ENCODE results near the gene CYP1A2.

GRCh38 chr15:74748322-74748946 lies at the start of gene CYP1A2:
- TF ChIP-seq CTCF (IDR thresholded peaks at IDR 0.05) (no peak), POLR2A (IDR thresholded peaks at IDR 0.05) (no peak)
